GM21423 (cell line): ENCODE measurements around the gene ILF2.
A peak's percentile ranks its signal among the peaks of the same experiment; 100 is the strongest.
"Not testable (repeated sequence)": the region's sequence is repeated elsewhere in the genome, so short reads cannot be mapped to it uniquely, and the experiment has no call there.

Experiments used
- ATAC-seq: cut with Tn5 transposase; IDR thresholded peaks from one replicate; pipeline ENCODE4 v1.9.1; 2021; ENCODE audit warnings: mild to moderate bottlenecking, moderate library complexity; ENCODE audit not compliant: unreplicated experiment

The ILF2 gene

GRCh38 chr1:153649137-153649862 lies 21.5 kb downstream of the ILF2 start:
- ATAC-seq = no peak

GRCh38 chr1:153648000-153648643 lies 22.7 kb downstream of the ILF2 start:
- ATAC-seq = no peak

- ATAC-seq = no peak
Measured at GRCh38 chr1:153647346-153647714, 23.5 kb downstream of the ILF2 start.

GRCh38 chr1:153646672-153647345 lies 24.0 kb downstream of the ILF2 start:
- no peak for ATAC-seq

DNA sequence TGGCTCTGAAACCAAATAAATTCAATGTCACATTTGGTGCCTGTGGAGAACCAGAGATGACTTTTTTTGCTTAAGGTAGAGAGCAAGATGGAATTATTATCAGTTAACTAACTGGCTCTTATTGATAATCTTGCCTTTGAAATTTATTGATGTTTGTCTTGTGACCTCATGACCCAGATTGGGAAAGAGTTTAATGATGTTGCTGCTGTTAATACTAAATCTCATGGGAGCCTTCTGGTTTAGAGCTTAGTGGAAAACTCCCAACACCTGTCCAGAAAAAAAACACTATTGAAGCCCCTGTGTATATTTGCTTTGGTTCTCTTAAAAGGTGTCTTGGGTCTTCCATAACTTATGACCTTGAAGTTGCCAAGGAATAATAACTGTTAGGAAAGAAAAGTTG lies 27.0 kb downstream of the ILF2 start:
- no peak for ATAC-seq

GRCh38 chr1:153643100-153643499 lies 27.7 kb downstream of the ILF2 start:
- ATAC-seq = no peak

- no peak for ATAC-seq
Measured at GRCh38 chr1:153642161-153642560, 28.6 kb downstream of the ILF2 start.

- no peak for ATAC-seq
Measured at GRCh38 chr1:153640861-153641260, 29.9 kb downstream of the ILF2 start.

- not testable (repeated sequence) for ATAC-seq
Measured at GRCh38 chr1:153640213-153640612, 30.6 kb downstream of the ILF2 start.

DNA sequence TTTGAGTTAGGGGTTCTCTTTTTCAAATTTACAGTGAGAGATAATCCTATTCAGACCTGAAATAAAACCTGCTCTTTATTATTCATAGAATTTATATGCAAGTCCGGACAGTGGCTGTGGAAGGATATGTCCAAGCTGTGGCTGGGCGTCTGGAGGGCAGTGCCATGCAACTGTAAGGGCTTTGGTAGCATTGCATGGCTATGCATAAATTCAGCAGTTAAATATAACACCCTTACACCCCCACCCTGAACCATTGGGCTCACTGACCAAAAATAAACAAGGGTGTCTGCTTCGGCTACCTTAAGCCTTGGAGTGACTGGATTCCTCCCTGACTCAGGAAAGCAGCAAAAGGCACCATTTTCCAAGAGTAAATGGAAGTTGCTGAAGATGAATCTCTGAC lies 31.5 kb downstream of the ILF2 start:
- ATAC-seq = no peak

- ATAC-seq = no peak
Measured at GRCh38 chr1:153638261-153638660, 32.5 kb downstream of the ILF2 start.

GRCh38 chr1:153636312-153636711 lies 34.5 kb downstream of the ILF2 start:
- ATAC-seq = no peak

DNA sequence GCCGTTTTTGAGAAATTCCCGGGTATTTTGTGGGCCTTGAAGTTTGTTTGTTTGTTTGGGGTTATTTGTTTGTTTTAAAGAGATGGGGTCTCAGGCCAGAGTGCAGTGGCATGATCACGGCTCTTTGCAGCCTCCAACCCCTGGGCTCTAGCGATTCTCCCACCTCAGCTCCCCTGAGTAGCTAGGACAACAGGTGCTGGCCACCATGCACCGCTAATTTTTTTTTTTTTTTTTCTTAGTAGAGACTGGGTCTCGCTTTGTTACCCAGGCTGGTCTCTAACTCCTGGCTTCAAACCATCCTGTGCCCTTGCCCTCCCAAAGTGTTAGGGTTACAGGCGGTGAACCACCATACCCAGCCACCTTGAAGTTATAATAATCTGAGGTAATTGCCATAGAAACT lies 34.9 kb downstream of the ILF2 start:
- ATAC-seq = no peak

DNA sequence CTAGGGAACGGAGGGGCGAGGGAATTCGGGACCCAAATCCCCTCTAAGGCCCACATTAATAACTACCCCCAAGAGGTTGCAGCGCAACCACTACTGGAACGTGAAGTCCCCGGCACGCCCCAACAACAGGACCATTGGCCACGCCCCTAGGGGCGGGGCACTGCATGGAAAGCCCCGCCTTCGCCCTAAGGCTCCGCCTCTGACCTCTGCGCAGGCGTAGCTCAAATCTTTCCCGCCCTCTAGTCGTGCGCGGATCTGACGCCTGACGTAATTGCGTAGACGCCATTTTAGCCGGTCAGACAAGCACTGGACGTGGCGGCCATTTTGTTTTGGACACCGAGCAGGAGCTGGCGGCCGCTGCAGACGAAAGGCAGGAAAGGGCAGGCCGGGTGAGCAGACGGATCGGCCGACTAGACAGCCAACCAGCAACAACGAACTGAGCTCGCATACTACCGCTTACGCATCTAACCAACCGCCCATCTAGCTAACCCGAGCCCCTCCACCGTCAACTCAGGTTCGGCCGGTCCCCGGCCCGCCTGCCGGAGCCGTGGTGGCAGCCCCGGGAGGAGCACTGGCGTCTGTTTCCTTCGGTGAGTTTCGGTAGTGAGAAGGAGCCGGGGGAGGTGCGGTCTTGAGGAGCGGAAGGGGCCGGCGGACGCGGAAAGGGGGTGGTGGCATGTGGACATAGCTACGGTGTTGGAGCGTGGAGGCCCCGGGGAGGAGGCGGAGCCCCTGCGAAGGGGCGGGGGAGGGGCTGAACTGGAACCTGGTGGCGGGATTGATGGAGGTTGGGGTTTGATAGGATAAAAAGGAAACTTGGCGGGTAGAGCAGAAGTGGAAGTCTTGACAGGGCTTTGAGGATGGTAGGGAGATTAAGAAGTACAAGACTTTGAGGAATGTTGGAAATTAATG lies 36.8 kb downstream of the ILF2 start, which contains the start of gene CHTOP:
TSS of gene CHTOP (plus strand) at position 313 of the 912 bp plus-strand sequence. CDS start 2,523 bp downstream, outside the sequence.
- peak; percentile 87 for ATAC-seq

DNA sequence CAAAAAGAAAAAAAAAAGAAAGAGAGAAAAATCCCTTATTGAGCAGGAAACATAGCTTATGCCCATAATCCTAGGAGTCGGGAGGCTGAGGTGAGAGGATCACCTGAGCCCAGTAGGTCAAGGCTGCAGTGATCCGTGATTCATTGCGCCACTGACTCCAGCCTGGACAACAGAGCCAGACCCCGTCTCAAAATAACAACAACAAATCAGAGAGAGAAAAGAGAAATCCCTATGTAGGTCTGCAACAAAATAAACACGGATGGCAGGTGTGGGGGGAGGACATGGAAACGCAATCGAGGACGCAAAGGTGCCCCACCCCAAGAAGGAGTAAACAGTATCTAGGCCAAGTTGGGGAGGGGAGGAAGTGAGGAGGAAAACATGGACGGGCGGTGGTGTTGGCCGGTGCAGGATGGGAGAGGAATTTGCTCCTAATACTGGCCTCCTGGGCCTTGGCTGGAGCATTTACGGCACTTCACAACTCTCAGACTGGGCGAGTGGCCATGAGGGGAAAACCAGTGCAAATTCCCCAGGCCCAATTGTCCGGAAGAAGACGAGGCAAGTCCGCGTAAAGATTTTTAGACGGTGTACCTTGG lies 37.5 kb downstream of the ILF2 start:
- no peak for ATAC-seq

- no peak for ATAC-seq
Measured at GRCh38 chr1:153631047-153632022, 39.5 kb downstream of the ILF2 start.

GRCh38 chr1:153630384-153630783 lies 40.4 kb downstream of the ILF2 start:
- ATAC-seq = no peak

DNA sequence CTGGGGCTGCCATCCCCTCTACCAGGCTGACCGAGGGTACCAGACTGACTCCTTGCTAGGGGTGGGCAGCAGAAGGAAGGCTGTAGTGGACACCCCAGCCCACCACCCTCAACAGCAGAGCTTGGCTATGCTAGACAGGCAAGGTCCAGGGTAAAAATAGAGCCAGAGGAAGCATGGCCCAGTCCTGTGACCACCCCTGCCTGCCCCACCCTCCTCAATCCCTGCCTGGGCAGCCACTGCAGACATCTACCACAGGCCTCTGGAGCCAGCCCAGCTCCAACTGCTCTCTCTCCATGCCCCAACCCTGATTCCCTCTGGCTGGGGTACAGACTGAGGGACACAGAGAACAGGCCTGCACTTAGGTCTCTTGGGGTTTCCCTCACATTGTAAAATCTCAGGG lies 40.8 kb downstream of the ILF2 start:
- no peak for ATAC-seq

- ATAC-seq = no peak
Measured at GRCh38 chr1:153629343-153629665, 41.5 kb downstream of the ILF2 start.
